ENCODE results near the gene WBP1. TPM values are rescaled to one million over a fixed set of nuclear protein-coding genes. Genes with fewer than 3 reads are reported as not detected.
A peak's percentile ranks its signal among the peaks of the same experiment; 100 is the strongest.
"Not testable (repeated sequence)": the region's sequence is repeated elsewhere in the genome, so short reads cannot be mapped to it uniquely, and the experiment has no call there.

The WBP1 gene
- total RNA-seq, 2 donors from 2014 or later = 65.0 to 87.7 TPM

GRCh38 chr2:74464406-74464805 is 6.2 kb downstream of the WBP1 start:
- DNase-seq = no peak
- peaks cover 40% of the 10 kb centered on the region for H3K4me1 Mint-ChIP-seq (ENCODE audit: low read depth)
- peak overlapping the region; percentile 79 for H3K27ac Mint-ChIP-seq
- no peaks in the 10 kb centered on the region for H3K9me3 Mint-ChIP-seq
- peaks cover 0 to 7% of the 10 kb centered on the region in 2 donors for H3K36me3 Mint-ChIP-seq (ENCODE audit: insufficient read depth in 2 of 2)
- H3K4me3 Mint-ChIP-seq = peak overlapping the region; percentile 98 to 99
- peak; percentile 1 to 6 for ATAC-seq (replicated peaks in 1 of 2)
- H3K27me3 Mint-ChIP-seq (ENCODE audit: low read depth) = no peaks in the 10 kb centered on the region

- H3K27ac Mint-ChIP-seq; ATAC-seq (replicated peaks in 1 of 2); H3K9me3 Mint-ChIP-seq; H3K36me3 Mint-ChIP-seq (ENCODE audit: insufficient read depth in 2 of 2); H3K27me3 Mint-ChIP-seq (ENCODE audit: low read depth); DNase-seq: not testable (repeated sequence)
- H3K4me1 Mint-ChIP-seq (ENCODE audit: low read depth) = peaks cover 33% of the 10 kb centered on the region
- peak overlapping the region; percentile 56 to 75 for H3K4me3 Mint-ChIP-seq
Observed at GRCh38 chr2:74470742-74471141, 12.5 kb downstream of the WBP1 start.

- DNase-seq (no peak), ATAC-seq (replicated peaks in 1 of 2) (peak; percentile 1 to 3)
- H3K36me3 Mint-ChIP-seq (ENCODE audit: insufficient read depth in 2 of 2) = peaks cover 0 to 8% of the 10 kb centered on the region in 2 donors
- peak overlapping the region; percentile 96 for H3K27ac Mint-ChIP-seq
- H3K9me3 Mint-ChIP-seq = no peaks in the 10 kb centered on the region
- peaks cover 26% of the 10 kb centered on the region for H3K4me1 Mint-ChIP-seq (ENCODE audit: low read depth)
- H3K4me3 Mint-ChIP-seq = peak overlapping the region; percentile 99 to 100
- H3K27me3 Mint-ChIP-seq (ENCODE audit: low read depth) = no peaks in the 10 kb centered on the region
Observed at GRCh38 chr2:74471332-74472065, 13.3 kb downstream of the WBP1 start.

GRCh38 chr2:74472086-74472944 is 14.1 kb downstream of the WBP1 start, which contains the start of gene MRPL53:
MRPL53 (minus strand) TSS chr2:74472680; CDS start chr2:74472660, 20 bp downstream.
- Mint-ChIP-seq H3K4me1 (ENCODE audit: low read depth) (peaks cover 26% of the 10 kb centered on the region), H3K4me3 (peak within 1 kb of the TSS; percentile 99 to 100), H3K27me3 (ENCODE audit: low read depth) (no peaks in the 10 kb centered on the region), H3K9me3 (no peaks in the 10 kb centered on the region), H3K36me3 (ENCODE audit: insufficient read depth in 2 of 2) (peaks cover 0 to 8% of the 10 kb centered on the region in 2 donors), H3K27ac (peak within 1 kb of the TSS; percentile 96)
- ATAC-seq (replicated peaks in 1 of 2) (peak; percentile 95 to 96), DNase-seq (peak; percentile 96 to 98)

- no peaks in the 10 kb centered on the region for H3K9me3 Mint-ChIP-seq
- DNase-seq (no peak), ATAC-seq (replicated peaks in 1 of 2) (no peak)
- peaks cover 0 to 8% of the 10 kb centered on the region in 2 donors for H3K36me3 Mint-ChIP-seq (ENCODE audit: insufficient read depth in 2 of 2)
- H3K27ac Mint-ChIP-seq = peak overlapping the region; percentile 96
- H3K27me3 Mint-ChIP-seq (ENCODE audit: low read depth) = no peaks in the 10 kb centered on the region
- peak overlapping the region; percentile 99 to 100 for H3K4me3 Mint-ChIP-seq
- H3K4me1 Mint-ChIP-seq (ENCODE audit: low read depth) = peaks cover 26% of the 10 kb centered on the region
Observed at GRCh38 chr2:74472945-74473258, 14.7 kb downstream of the WBP1 start.

GRCh38 chr2:74474481-74474880 is 16.2 kb downstream of the WBP1 start:
- Mint-ChIP-seq H3K4me3 (peak overlapping the region; percentile 17 to 25), H3K4me1 (ENCODE audit: low read depth) (peaks cover 33% of the 10 kb centered on the region), H3K27me3 (ENCODE audit: low read depth) (no peaks in the 10 kb centered on the region), H3K36me3 (ENCODE audit: insufficient read depth in 2 of 2) (peaks cover 0 to 13% of the 10 kb centered on the region in 2 donors), H3K9me3 (no peaks in the 10 kb centered on the region), H3K27ac (no peak overlapping the region)
- DNase-seq (no peak), ATAC-seq (replicated peaks in 1 of 2) (no peak)

- Mint-ChIP-seq H3K36me3 (ENCODE audit: insufficient read depth in 2 of 2) (peaks cover 0 to 16% of the 10 kb centered on the region in 2 donors), H3K27me3 (ENCODE audit: low read depth) (no peaks in the 10 kb centered on the region), H3K9me3 (no peaks in the 10 kb centered on the region), H3K27ac (no peak overlapping the region), H3K4me3 (no peak overlapping the region), H3K4me1 (ENCODE audit: low read depth) (peaks cover 33% of the 10 kb centered on the region)
- DNase-seq = no peak
- ATAC-seq (replicated peaks in 1 of 2) = no peak
Observed at GRCh38 chr2:74474899-74475298, 16.7 kb downstream of the WBP1 start.

GRCh38 chr2:74481431-74481830 is 23.2 kb downstream of the WBP1 start:
- no peaks in the 10 kb centered on the region for H3K9me3 Mint-ChIP-seq
- peak overlapping the region; percentile 92 to 96 for H3K4me3 Mint-ChIP-seq
- no peak for DNase-seq
- H3K27ac Mint-ChIP-seq = no peak overlapping the region
- peaks cover 44% of the 10 kb centered on the region for H3K4me1 Mint-ChIP-seq (ENCODE audit: low read depth)
- ATAC-seq (replicated peaks in 1 of 2) = no peak
- H3K27me3 Mint-ChIP-seq (ENCODE audit: low read depth) = no peaks in the 10 kb centered on the region
- peaks cover 2 to 23% of the 10 kb centered on the region in 2 donors for H3K36me3 Mint-ChIP-seq (ENCODE audit: insufficient read depth in 2 of 2)

- H3K9me3 Mint-ChIP-seq = no peaks in the 10 kb centered on the region
- H3K27ac Mint-ChIP-seq = peak overlapping the region; percentile 97
- peak overlapping the region; percentile 92 to 96 for H3K4me3 Mint-ChIP-seq
- peaks cover 2 to 26% of the 10 kb centered on the region in 2 donors for H3K36me3 Mint-ChIP-seq (ENCODE audit: insufficient read depth in 2 of 2)
- peaks cover 44% of the 10 kb centered on the region for H3K4me1 Mint-ChIP-seq (ENCODE audit: low read depth)
- DNase-seq (peak; percentile 73 to 74), ATAC-seq (replicated peaks in 1 of 2) (peak; percentile 65)
- H3K27me3 Mint-ChIP-seq (ENCODE audit: low read depth) = no peaks in the 10 kb centered on the region
Observed at GRCh38 chr2:74481961-74482800, 23.9 kb downstream of the WBP1 start.

- peak within 1 kb of the TSS; percentile 92 to 96 for H3K4me3 Mint-ChIP-seq
- H3K9me3 Mint-ChIP-seq = no peaks in the 10 kb centered on the region
- peak; percentile 93 to 96 for DNase-seq
- peaks cover 44% of the 10 kb centered on the region for H3K4me1 Mint-ChIP-seq (ENCODE audit: low read depth)
- peaks cover 2 to 26% of the 10 kb centered on the region in 2 donors for H3K36me3 Mint-ChIP-seq (ENCODE audit: insufficient read depth in 2 of 2)
- H3K27ac Mint-ChIP-seq = peak within 1 kb of the TSS; percentile 97
- H3K27me3 Mint-ChIP-seq (ENCODE audit: low read depth) = no peaks in the 10 kb centered on the region
- ATAC-seq (replicated peaks in 1 of 2) = peak; percentile 93 to 94
Observed at GRCh38 chr2:74482801-74483674, 24.8 kb downstream of the WBP1 start, which contains the start of the genes CCDC142 and TTC31. CCDC142 (minus strand) TSS chr2:74482998; CDS start chr2:74482837, 161 bp downstream. TTC31 (plus strand) TSS chr2:74483081; CDS start chr2:74483096, 15 bp downstream.

GRCh38 chr2:74483675-74484164 is 25.5 kb downstream of the WBP1 start:
- not testable (repeated sequence) for H3K27me3 Mint-ChIP-seq (ENCODE audit: low read depth); H3K9me3 Mint-ChIP-seq; ATAC-seq (replicated peaks in 1 of 2); DNase-seq
- H3K36me3 Mint-ChIP-seq (ENCODE audit: insufficient read depth in 2 of 2) = peaks cover 2 to 26% of the 10 kb centered on the region in 2 donors
- H3K4me3 Mint-ChIP-seq = peak overlapping the region; percentile 92 to 96
- peaks cover 44% of the 10 kb centered on the region for H3K4me1 Mint-ChIP-seq (ENCODE audit: low read depth)
- H3K27ac Mint-ChIP-seq = peak overlapping the region; percentile 97

Measured in activated T-cell treated with anti-CD3 and anti-CD28 coated beads, Interleukin-2, amount 50 U/mL, for 72 hours (primary cell).